MM.1S (cell line): ENCODE measurements around the gene CRY2.
"Not testable (repeated sequence)": the region's sequence is repeated elsewhere in the genome, so short reads cannot be mapped to it uniquely, and the experiment has no call there.

Source experiments
- DNase-seq: peaks from one replicate; pipeline ENCODE4 v3.0.0-alpha.2; 2015
- H2AFZ ChIP-seq: fragments of 300-600 bp; sonication (generic); 2 replicates; pipeline ENCODE4 v1.6.0; 2016; ENCODE audit warnings: antibody characterized with exemption, low read length
- H3F3A ChIP-seq: fragments of 300-600 bp; sonication (generic); 2 replicates; pipeline ENCODE4 v1.6.1; 2016; ENCODE audit warnings: mild to moderate bottlenecking, antibody characterized with exemption, low read length, moderate library complexity, mixed read lengths; ENCODE audit not compliant: insufficient read depth
- H3K27ac ChIP-seq: fragments of 300-600 bp; sonication (generic); 2 replicates; pipeline ENCODE4 v1.5.1; 2016; ENCODE audit warnings: mild to moderate bottlenecking, low read length
- H3K27me3 ChIP-seq: fragments of 300-600 bp; sonication (generic); replicated peaks from 2 replicates; pipeline ENCODE4 v1.6.0; 2016; ENCODE audit warnings: low read length; ENCODE audit not compliant: insufficient read depth
- H3K36me3 ChIP-seq: fragments of 300-600 bp; sonication (generic); replicated peaks from 2 replicates; pipeline ENCODE4 v1.6.1; 2016; ENCODE audit warnings: mild to moderate bottlenecking, low read length, mixed read lengths; ENCODE audit not compliant: insufficient read depth
- H3K4me1 ChIP-seq: fragments of 300-600 bp; sonication (generic); 2 replicates; pipeline ENCODE4 v1.6.1; 2016; ENCODE audit warnings: low read length, mixed read lengths
- H3K4me2 ChIP-seq: fragments of 300-600 bp; sonication (generic); 2 replicates; pipeline ENCODE4 v1.6.0; 2016; ENCODE audit warnings: low read depth, low read length
- H3K4me3 ChIP-seq: fragments of 300-600 bp; sonication (generic); 2 replicates; pipeline ENCODE4 v1.5.1; 2016; ENCODE audit warnings: low read length, mixed read lengths
- H3K79me2 ChIP-seq: fragments of 300-600 bp; sonication (generic); 2 replicates; pipeline ENCODE4 v1.6.1; 2016; ENCODE audit warnings: mixed run types, low read length, mixed read lengths
- H3K9ac ChIP-seq: fragments of 300-600 bp; sonication (generic); 2 replicates; pipeline ENCODE4 v1.6.1; 2016; ENCODE audit warnings: low read length, mixed read lengths
- H3K9me2 ChIP-seq: fragments of 300-600 bp; sonication (generic); replicated peaks from 2 replicates; pipeline ENCODE4 v1.6.1; 2016; ENCODE audit warnings: mild to moderate bottlenecking, low read length, mixed read lengths; ENCODE audit not compliant: insufficient read depth
- H3K9me3 ChIP-seq: fragments of 300-600 bp; sonication (generic); replicated peaks from 2 replicates; pipeline ENCODE4 v1.6.1; 2016; ENCODE audit warnings: mild to moderate bottlenecking, low read length, mixed read lengths; ENCODE audit not compliant: insufficient read depth
- H4K20me1 ChIP-seq: fragments of 300-600 bp; sonication (generic); 2 replicates; pipeline ENCODE4 v1.6.1; 2016; ENCODE audit warnings: mild to moderate bottlenecking, low read length, moderate library complexity, mixed read lengths; ENCODE audit not compliant: insufficient read depth
- CTCF ChIP-seq: fragments of 300-600 bp; sonication (generic); IDR thresholded peaks from 2 replicates; pipeline ENCODE4 v1.5.1; 2016; ENCODE audit warnings: antibody characterized with exemption, low read length, mixed read lengths
- EZH2 ChIP-seq: fragments of 300-600 bp; sonication (generic); optimal IDR thresholded peaks from 2 replicates; pipeline ENCODE3; 2017; ENCODE audit warnings: low read depth, mild to moderate bottlenecking, antibody characterized with exemption, low read length, mixed read lengths
- EZH2phosphoT487 ChIP-seq: fragments of 300-600 bp; sonication (generic); IDR thresholded peaks from 2 replicates; pipeline ENCODE4 v1.6.1; 2018; ENCODE audit warnings: antibody characterized with exemption, low read length

CRY2 gene

DNA sequence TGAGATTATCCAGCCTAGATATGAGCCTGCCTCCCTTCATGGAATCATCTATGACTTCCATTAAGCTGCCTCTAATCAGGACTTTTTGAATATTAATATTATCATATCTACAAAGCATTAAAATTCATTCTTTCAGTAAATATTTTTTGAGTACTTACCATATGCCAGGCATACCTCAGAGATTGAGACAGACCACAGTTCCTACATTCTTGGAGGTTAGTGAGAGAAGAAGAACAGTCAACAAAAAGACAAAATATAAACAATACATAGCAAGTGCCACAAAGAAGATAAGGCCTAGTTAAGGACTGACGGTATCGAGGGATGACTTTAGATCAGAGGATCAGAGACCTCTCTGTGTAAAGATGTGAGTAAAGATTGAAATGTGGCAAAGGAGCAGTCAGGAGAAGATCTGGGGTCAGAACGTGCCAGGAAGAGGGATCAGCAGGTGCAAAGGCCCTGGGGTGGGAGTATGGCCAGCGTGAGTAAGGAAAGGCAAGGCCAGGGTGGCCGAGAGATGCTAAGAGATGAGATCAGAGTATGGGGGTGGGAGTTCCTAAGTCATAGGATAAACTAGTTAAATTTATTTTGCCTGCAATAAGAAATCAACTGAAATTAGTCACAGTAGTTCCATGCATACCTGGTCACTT is 26.9 kb upstream of the CRY2 start:
- H3K9ac ChIP-seq = no peak overlapping the region
- H3K4me3 ChIP-seq = no peak overlapping the region
- no peaks in the 10 kb centered on the region for H3K27me3 ChIP-seq
- no peaks in the 10 kb centered on the region for H4K20me1 ChIP-seq
- H3K9me3 ChIP-seq = no peaks in the 10 kb centered on the region
- no peak overlapping the region for H3K4me2 ChIP-seq
- H3K4me1 ChIP-seq = peaks cover 68% of the 10 kb centered on the region
- TF ChIP-seq CTCF (no peak), EZH2 (no peak), EZH2phosphoT487 (no peak)
- peaks cover 33% of the 10 kb centered on the region for H3F3A ChIP-seq
- no peak overlapping the region for H3K27ac ChIP-seq
- H2AFZ ChIP-seq = no peak overlapping the region
- no peak for DNase-seq
- H3K79me2 ChIP-seq = no peaks in the 10 kb centered on the region
- no peaks in the 10 kb centered on the region for H3K9me2 ChIP-seq
- H3K36me3 ChIP-seq = no peaks in the 10 kb centered on the region

DNA sequence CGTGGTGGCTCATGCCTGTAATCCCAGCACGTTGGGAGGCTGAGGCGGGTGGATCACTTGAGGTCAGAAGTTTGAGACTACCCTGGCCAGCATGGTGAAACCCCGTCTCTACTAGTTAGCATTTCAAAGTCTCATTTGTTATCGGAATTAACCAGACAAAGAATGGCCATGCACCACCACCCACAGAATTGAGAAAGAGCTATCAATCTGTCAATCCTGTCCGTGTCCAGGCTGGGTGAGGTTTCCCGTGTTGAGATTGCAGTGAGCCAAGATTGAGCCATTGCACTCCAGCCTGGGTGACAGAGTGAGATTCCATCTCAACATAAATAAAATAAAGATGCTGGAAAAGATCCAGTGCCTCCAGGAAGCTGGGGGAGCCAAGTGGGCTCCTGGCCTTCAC is 20.8 kb upstream of the CRY2 start:
- Histone ChIP-seq H3F3A (peaks cover 18% of the 10 kb centered on the region), H3K4me1 (peaks cover 34% of the 10 kb centered on the region)
- not testable (repeated sequence) for H3K9me2 ChIP-seq, H3K36me3 ChIP-seq, DNase-seq, H3K4me2 ChIP-seq, H3K79me2 ChIP-seq, H3K9me3 ChIP-seq, H3K4me3 ChIP-seq, H3K27me3 ChIP-seq, H3K9ac ChIP-seq, H4K20me1 ChIP-seq, H3K27ac ChIP-seq, H2AFZ ChIP-seq

- no peaks in the 10 kb centered on the region for H3K36me3 ChIP-seq
- TF ChIP-seq EZH2phosphoT487 (no peak), EZH2 (no peak), CTCF (no peak)
- no peak for DNase-seq
- peaks cover 28% of the 10 kb centered on the region for H3K4me1 ChIP-seq
- no peak overlapping the region for H3K4me2 ChIP-seq
- no peaks in the 10 kb centered on the region for H3K9me2 ChIP-seq
- H3F3A ChIP-seq = peaks cover 18% of the 10 kb centered on the region
- no peak overlapping the region for H2AFZ ChIP-seq
- no peak overlapping the region for H3K9ac ChIP-seq
- H3K27me3 ChIP-seq = no peaks in the 10 kb centered on the region
- H4K20me1 ChIP-seq = no peaks in the 10 kb centered on the region
- no peak overlapping the region for H3K4me3 ChIP-seq
- H3K79me2 ChIP-seq = no peaks in the 10 kb centered on the region
- no peak overlapping the region for H3K27ac ChIP-seq
- no peaks in the 10 kb centered on the region for H3K9me3 ChIP-seq
These were observed 20.2 kb upstream of the CRY2 start for GRCh38 chr11:45827123-45827522.

DNA sequence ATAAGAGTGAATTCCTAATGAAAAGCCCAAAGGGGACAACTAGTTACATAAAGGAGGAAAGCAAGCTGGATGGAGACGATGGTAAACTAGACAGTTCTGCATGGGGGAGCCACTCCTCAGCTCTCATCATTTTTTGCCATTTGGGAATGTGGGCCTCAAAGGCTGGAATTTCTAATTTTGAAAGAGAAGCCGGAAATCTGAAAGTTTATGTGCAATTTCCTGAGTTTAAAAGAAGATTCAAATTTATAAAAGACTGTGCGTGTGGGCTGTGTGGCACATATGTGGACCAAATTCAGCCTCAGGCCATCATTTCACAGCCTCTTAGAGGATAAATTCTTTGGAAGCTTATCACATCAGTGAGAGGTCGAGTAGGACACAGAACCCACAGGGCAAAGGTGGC is 18.3 kb upstream of the CRY2 start:
- Histone ChIP-seq H3K27ac (no peak overlapping the region), H3K27me3 (no peaks in the 10 kb centered on the region), H3K9me3 (no peaks in the 10 kb centered on the region), H3K9ac (no peak overlapping the region), H3K4me1 (peaks cover 13% of the 10 kb centered on the region), H3K79me2 (no peaks in the 10 kb centered on the region), H4K20me1 (no peaks in the 10 kb centered on the region), H3K36me3 (no peaks in the 10 kb centered on the region), H3K4me3 (no peak overlapping the region), H3K4me2 (no peak overlapping the region), H2AFZ (no peak overlapping the region), H3F3A (peaks cover 5% of the 10 kb centered on the region; the same call in 1 of the 2 replicates), H3K9me2 (no peaks in the 10 kb centered on the region)
- DNase-seq = no peak
- TF ChIP-seq CTCF (no peak), EZH2 (no peak), EZH2phosphoT487 (no peak)
